ENCODE measurements around the gene CEP135. TPM values are rescaled to one million over a fixed set of nuclear protein-coding genes. Genes with fewer than 3 reads are reported as not detected.

The CEP135 gene
- total RNA-seq, 1 experiment from 2014 or later, result 13.9 TPM

DNA sequence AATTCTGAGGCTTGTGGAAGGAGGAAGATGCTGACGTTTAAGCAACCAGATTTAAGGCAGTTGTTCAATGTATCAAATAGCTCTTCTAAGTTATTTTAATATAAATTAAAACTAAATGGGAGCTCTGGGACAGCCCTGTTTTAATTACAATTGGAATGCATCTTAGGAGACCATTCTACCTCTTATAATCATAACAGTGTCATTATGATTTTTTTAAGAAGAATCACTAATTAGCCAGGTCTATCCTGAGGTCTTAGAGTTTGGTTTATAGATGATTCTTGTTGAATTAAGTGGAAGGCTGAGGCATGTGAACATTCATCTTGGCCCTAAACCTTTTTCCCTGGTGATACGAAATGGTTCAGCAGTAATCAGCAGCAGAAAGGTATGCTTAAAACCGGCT, 113.4 kb downstream of the CEP135 start:
- Histone ChIP-seq H3K14ac (ENCODE audit: insufficient read depth, low read length) (no peak overlapping the region), H3K23me2 (ENCODE audit: insufficient read length, low read depth, low read length, poor library complexity, severe bottlenecking) (no peaks in the 10 kb centered on the region), H3K9me3 (ENCODE audit: control insufficient read depth, low read depth, low read length) (no peaks in the 10 kb centered on the region), H3K56ac (ENCODE audit: insufficient read length, low read depth, low read length) (no peak overlapping the region), H3K18ac (ENCODE audit: insufficient read length, low read depth, low read length) (no peak overlapping the region), H4K5ac (ENCODE audit: insufficient read length, low read depth, low read length) (no peak overlapping the region), H3K4me1 (ENCODE audit: insufficient read depth, low read length) (peaks cover 3% of the 10 kb centered on the region; the same call in 1 of the 2 replicates), H3K4ac (ENCODE audit: low read depth, low read length) (no peak overlapping the region), H3T11ph (ENCODE audit: low read length) (no peak overlapping the region), H2AFZ (ENCODE audit: low read length) (no peak overlapping the region), H3K79me2 (ENCODE audit: insufficient read depth, low read length) (no peaks in the 10 kb centered on the region), H2BK120ac (ENCODE audit: low read depth, low read length, poor library complexity, severe bottlenecking) (no peak overlapping the region), H3K27ac (ENCODE audit: insufficient read length, low read depth, low read length) (no peak overlapping the region), H4K8ac (replicated peaks; ENCODE audit: insufficient read length, low read depth, low read length) (no peak overlapping the region), H3K23ac (ENCODE audit: insufficient read length, low read depth, low read length) (no peak overlapping the region), H3K4me2 (ENCODE audit: insufficient read depth, insufficient read length, low read length) (no peak overlapping the region), H4K20me1 (ENCODE audit: control insufficient read depth, insufficient read depth, insufficient read length) (no peaks in the 10 kb centered on the region), H2BK12ac (ENCODE audit: insufficient read length, low read depth, low read length) (no peak overlapping the region), H3K79me1 (ENCODE audit: insufficient read depth, low read depth, low read length, poor library complexity, severe bottlenecking) (peaks cover 3% of the 10 kb centered on the region), H3K9ac (ENCODE audit: extremely low read depth, insufficient read length, low read length) (no peak overlapping the region), H2BK5ac (ENCODE audit: insufficient read length, low read length) (no peak overlapping the region), H2AK5ac (ENCODE audit: insufficient read length, low read length) (no peak overlapping the region), H2BK15ac (ENCODE audit: low read depth, low read length) (no peak overlapping the region), H4K91ac (ENCODE audit: insufficient read length, low read depth, low read length) (no peak overlapping the region), H2BK20ac (ENCODE audit: low read depth, low read length, poor library complexity, severe bottlenecking) (no peak overlapping the region), H3K27me3 (ENCODE audit: insufficient read depth, low read length) (no peaks in the 10 kb centered on the region)
- no peaks in the 10 kb centered on the region for H3K27me3 Mint-ChIP-seq (ENCODE audit: low read depth)
- no peaks in the 10 kb centered on the region; a peak in 1 of 5 replicates for H3K9me3 Mint-ChIP-seq
- WGBS (ENCODE audit: extremely low coverage, insufficient read length, low lambda C conversion rate), result no CpG with 5 or more reads among the region's 3 CpGs
- H3K36me3 Mint-ChIP-seq (ENCODE audit: insufficient read depth in 1 of 3, low read depth in 3 of 3), result peaks cover 0 to 18% (median 2%) of the 10 kb centered on the region in 3 experiments; a peak in 4 of 7 replicates
- no peak overlapping the region for H3K4me3 Mint-ChIP-seq
- TF ChIP-seq, protein P1, sequence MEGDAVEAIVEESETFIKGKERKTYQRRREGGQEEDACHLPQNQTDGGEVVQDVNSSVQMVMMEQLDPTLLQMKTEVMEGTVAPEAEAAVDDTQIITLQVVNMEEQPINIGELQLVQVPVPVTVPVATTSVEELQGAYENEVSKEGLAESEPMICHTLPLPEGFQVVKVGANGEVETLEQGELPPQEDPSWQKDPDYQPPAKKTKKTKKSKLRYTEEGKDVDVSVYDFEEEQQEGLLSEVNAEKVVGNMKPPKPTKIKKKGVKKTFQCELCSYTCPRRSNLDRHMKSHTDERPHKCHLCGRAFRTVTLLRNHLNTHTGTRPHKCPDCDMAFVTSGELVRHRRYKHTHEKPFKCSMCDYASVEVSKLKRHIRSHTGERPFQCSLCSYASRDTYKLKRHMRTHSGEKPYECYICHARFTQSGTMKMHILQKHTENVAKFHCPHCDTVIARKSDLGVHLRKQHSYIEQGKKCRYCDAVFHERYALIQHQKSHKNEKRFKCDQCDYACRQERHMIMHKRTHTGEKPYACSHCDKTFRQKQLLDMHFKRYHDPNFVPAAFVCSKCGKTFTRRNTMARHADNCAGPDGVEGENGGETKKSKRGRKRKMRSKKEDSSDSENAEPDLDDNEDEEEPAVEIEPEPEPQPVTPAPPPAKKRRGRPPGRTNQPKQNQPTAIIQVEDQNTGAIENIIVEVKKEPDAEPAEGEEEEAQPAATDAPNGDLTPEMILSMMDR (conservative IDR thresholded peaks at IDR 0.05), result no peak
- no peak for DNase-seq
- H3K4me1 Mint-ChIP-seq, result peaks cover 8 to 19% of the 10 kb centered on the region in 2 experiments
- no peak overlapping the region for H3K27ac Mint-ChIP-seq

Measured in H9 (cell line).